Endodermal cell (in vitro differentiated cells): Measurements from ENCODE around the gene SUSD2. TPM values are rescaled to one million over a fixed set of nuclear protein-coding genes. Genes with fewer than 3 reads are reported as not detected.

Experiments used
- DNase-seq: peaks from one replicate; pipeline ENCODE4 v3.0.0-alpha.2; 2017
- H3K27ac ChIP-seq: 2 replicates; pipeline ENCODE4 v1.5.1; 2013; ENCODE audit warnings: mild to moderate bottlenecking, low read depth, low read length, moderate library complexity
- H3K27me3 ChIP-seq: 2 replicates; pipeline ENCODE4 v1.6.1; 2013; ENCODE audit warnings: mild to moderate bottlenecking, low read length, moderate library complexity; ENCODE audit not compliant: insufficient read depth, control insufficient read depth, poor library complexity, severe bottlenecking
- H3K36me3 ChIP-seq: 2 replicates; pipeline ENCODE4 v1.7.0; 2013; ENCODE audit warnings: mild to moderate bottlenecking, low read length, moderate library complexity; ENCODE audit not compliant: control insufficient read depth, insufficient read depth
- H3K4me1 ChIP-seq: one replicate; pipeline ENCODE4 v1.7.0; 2013; ENCODE audit warnings: low read length; ENCODE audit not compliant: control insufficient read depth, insufficient read depth
- H3K4me3 ChIP-seq: 2 replicates; pipeline ENCODE4 v1.5.1; 2013; ENCODE audit warnings: mild to moderate bottlenecking, low read length, moderate library complexity
- H3K9ac ChIP-seq: 2 replicates; pipeline ENCODE4 v1.6.1; 2013; ENCODE audit warnings: mild to moderate bottlenecking, low read length, moderate library complexity; ENCODE audit not compliant: poor library complexity, severe bottlenecking; ENCODE audit errors: extremely low read depth
- H3K9me3 ChIP-seq: 2 replicates; pipeline ENCODE4 v1.6.1; 2013; ENCODE audit warnings: mild to moderate bottlenecking, low read length, moderate library complexity; ENCODE audit not compliant: control insufficient read depth
- H3K27ac Mint-ChIP-seq: 2 replicates; pipeline ENCODE4 v1.8.0; 2020; ENCODE audit warnings: mixed read lengths
- H3K27me3 Mint-ChIP-seq: 2 replicates; pipeline ENCODE4 v1.8.0; 2021; ENCODE audit warnings: mild to moderate bottlenecking, mixed read lengths; ENCODE audit not compliant: insufficient read depth
- H3K36me3 Mint-ChIP-seq: 2 replicates; pipeline ENCODE4 v1.8.0; 2020; ENCODE audit warnings: low read depth, mixed read lengths
- H3K4me1 Mint-ChIP-seq: 2 replicates; pipeline ENCODE4 v1.8.0; 2020; ENCODE audit warnings: mixed read lengths
- H3K4me3 Mint-ChIP-seq: 2 replicates; pipeline ENCODE4 v1.8.0; 2020; ENCODE audit warnings: mild to moderate bottlenecking, moderate library complexity, mixed read lengths
- H3K9me3 Mint-ChIP-seq: 2 replicates; pipeline ENCODE4 v1.8.0; 2020; ENCODE audit warnings: mild to moderate bottlenecking, mixed read lengths
- WGBS, 2 experiments: methylation state at CpG; one replicate each; pipeline versions ENCODE4 v1.1.5 to v1.1.7; 2013; ENCODE audit warnings: missing lambda C conversion rate in 2 of 2, mixed read lengths in 1 of 2; ENCODE audit not compliant: insufficient coverage in 1 of 2, insufficient read length in 1 of 2; 5-methylcytosine and 5-hydroxymethylcytosine counted together
- total RNA-seq, 2 donors: library from RNA; stranded (reverse); fragmentation: NEBNext Ultra II Directional in 1 of 2; extraction: Animal tissue kit (Norgen Biotek cat#: 25700) in 1 of 2; gene quantifications; 2 replicates in 1 of 2; 3 replicates in 1 of 2; pipeline ENCODE4 v1.2.1, GENCODE V29; 2021
- TF ChIP-seq, protein P1 (sequence below): fragments of 200-600 bp; sonication (generic); conservative IDR thresholded peaks from 2 replicates; pipeline ENCODE4 v1.5.0; 2021; ENCODE audit warnings: antibody characterized with exemption, mild to moderate bottlenecking

The SUSD2 gene
- total RNA-seq, 2 donors from 2014 or later, result 0.40 to 1.6 TPM

DNA sequence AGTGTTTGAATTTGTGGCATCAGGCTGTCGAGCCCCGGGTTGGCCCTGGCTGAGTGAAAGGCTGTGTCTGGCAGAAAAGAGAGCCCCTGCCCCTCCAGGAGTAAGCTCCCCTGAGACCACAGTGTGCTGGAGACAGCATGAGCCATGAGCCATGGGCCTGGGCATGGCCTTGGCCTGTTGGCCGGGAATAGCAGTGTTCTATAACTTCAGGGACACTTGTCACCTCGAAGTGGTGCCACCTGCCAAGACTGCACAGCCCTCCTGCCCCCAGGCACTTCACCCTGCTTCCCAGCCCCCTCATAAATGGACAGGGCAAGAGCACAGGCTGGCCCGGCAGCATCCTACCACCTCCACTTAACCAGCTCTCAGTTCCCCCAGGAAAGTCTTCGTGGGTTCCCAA lies 20.7 kb upstream of the SUSD2 start:
- WGBS, 2 experiments, result 92 to 93% methylated on average over 3 to 6 of the region's 6 CpGs
- no peak overlapping the region for H3K4me3 Mint-ChIP-seq
- no peaks in the 10 kb centered on the region for H3K9me3 ChIP-seq
- peaks cover 2% of the 10 kb centered on the region for H3K27me3 ChIP-seq
- DNase-seq, result no peak
- H3K4me1 ChIP-seq, result peaks cover 2% of the 10 kb centered on the region
- no peaks in the 10 kb centered on the region for H3K9me3 Mint-ChIP-seq
- H3K27ac Mint-ChIP-seq, result peak overlapping the region; percentile 52
- TF ChIP-seq, protein P1, sequence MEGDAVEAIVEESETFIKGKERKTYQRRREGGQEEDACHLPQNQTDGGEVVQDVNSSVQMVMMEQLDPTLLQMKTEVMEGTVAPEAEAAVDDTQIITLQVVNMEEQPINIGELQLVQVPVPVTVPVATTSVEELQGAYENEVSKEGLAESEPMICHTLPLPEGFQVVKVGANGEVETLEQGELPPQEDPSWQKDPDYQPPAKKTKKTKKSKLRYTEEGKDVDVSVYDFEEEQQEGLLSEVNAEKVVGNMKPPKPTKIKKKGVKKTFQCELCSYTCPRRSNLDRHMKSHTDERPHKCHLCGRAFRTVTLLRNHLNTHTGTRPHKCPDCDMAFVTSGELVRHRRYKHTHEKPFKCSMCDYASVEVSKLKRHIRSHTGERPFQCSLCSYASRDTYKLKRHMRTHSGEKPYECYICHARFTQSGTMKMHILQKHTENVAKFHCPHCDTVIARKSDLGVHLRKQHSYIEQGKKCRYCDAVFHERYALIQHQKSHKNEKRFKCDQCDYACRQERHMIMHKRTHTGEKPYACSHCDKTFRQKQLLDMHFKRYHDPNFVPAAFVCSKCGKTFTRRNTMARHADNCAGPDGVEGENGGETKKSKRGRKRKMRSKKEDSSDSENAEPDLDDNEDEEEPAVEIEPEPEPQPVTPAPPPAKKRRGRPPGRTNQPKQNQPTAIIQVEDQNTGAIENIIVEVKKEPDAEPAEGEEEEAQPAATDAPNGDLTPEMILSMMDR, result no peak
- peaks cover 7% of the 10 kb centered on the region for H3K36me3 ChIP-seq
- H3K27ac ChIP-seq, result no peak overlapping the region
- peaks cover 10% of the 10 kb centered on the region for H3K4me1 Mint-ChIP-seq
- H3K9ac ChIP-seq, result no peak overlapping the region
- H3K4me3 ChIP-seq, result no peak overlapping the region
- H3K27me3 Mint-ChIP-seq, result no peaks in the 10 kb centered on the region
- peaks cover 7% of the 10 kb centered on the region for H3K36me3 Mint-ChIP-seq

DNA sequence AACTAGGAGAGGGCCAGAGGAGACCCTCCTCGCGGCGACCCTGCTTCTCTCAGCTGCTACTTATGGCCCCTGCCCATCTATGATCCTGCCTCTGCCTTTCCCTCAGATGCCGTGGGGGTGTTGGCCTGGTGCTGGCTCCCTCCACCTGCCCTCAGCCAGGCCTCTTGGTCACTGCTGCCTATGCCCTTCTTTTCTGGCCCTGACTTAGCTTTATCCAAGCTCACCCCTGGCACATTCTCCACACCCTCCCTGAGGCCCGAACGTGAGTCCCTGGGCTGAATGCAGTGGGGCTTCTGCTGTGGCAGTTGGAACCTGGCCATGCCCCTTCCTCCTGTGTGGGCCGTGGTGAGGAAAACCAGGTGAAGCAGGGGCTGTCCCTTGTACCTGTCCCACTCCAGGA lies 19.8 kb upstream of the SUSD2 start:
- H3K4me1 Mint-ChIP-seq, result peaks cover 8% of the 10 kb centered on the region
- Histone ChIP-seq H3K4me1 (no peaks in the 10 kb centered on the region), H3K4me3 (no peak overlapping the region), H3K9ac (no peak overlapping the region), H3K36me3 (peaks cover 8% of the 10 kb centered on the region), H3K27me3 (no peaks in the 10 kb centered on the region), H3K27ac (no peak overlapping the region), H3K9me3 (no peaks in the 10 kb centered on the region)
- no peaks in the 10 kb centered on the region for H3K27me3 Mint-ChIP-seq
- H3K36me3 Mint-ChIP-seq, result peaks cover 7% of the 10 kb centered on the region
- no peak overlapping the region for H3K4me3 Mint-ChIP-seq
- H3K27ac Mint-ChIP-seq, result no peak overlapping the region
- TF ChIP-seq, protein P1, result no peak
- 83 to 95% methylated on average over 4 to 7 of the region's 7 CpGs for WGBS, 2 experiments
- H3K9me3 Mint-ChIP-seq, result no peaks in the 10 kb centered on the region
- DNase-seq, result no peak

DNA sequence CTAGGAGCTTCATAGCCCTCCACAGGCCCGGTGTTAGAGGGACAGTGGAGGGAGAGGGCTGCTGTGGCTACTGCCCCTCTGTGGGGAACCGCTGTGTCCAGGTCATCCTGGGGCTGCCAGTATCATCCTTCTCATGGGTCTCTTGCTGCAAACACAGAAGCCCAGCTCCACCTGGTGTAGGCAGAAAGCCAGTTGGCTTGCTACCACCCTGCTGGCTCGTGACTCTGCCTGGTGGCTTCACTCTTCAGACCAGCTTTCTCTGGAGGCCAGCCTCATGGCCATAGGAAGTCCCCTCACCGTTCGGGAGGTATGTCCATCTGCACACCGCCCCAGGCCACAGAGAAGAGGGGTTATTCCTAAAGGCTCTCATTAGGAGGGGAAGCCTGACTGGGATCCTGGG lies 19.4 kb upstream of the SUSD2 start:
- Mint-ChIP-seq H3K4me3 (no peak overlapping the region), H3K4me1 (peaks cover 5% of the 10 kb centered on the region), H3K36me3 (peaks cover 7% of the 10 kb centered on the region), H3K27me3 (no peaks in the 10 kb centered on the region), H3K9me3 (no peaks in the 10 kb centered on the region), H3K27ac (no peak overlapping the region)
- H3K9ac ChIP-seq, result no peak overlapping the region
- no peaks in the 10 kb centered on the region for H3K9me3 ChIP-seq
- peaks cover 8% of the 10 kb centered on the region for H3K36me3 ChIP-seq
- TF ChIP-seq, protein P1, result no peak
- no peak overlapping the region for H3K4me3 ChIP-seq
- 91 to 93% methylated on average over 3 to 6 of the region's 6 CpGs for WGBS, 2 experiments
- H3K27ac ChIP-seq, result peak overlapping the region; percentile 75
- H3K4me1 ChIP-seq, result no peaks in the 10 kb centered on the region
- no peaks in the 10 kb centered on the region for H3K27me3 ChIP-seq
- no peak for DNase-seq
